GM21529 (cell line): ENCODE data around the gene GTPBP8.

Source experiments
- ATAC-seq: cut with Tn5 transposase; IDR thresholded peaks from one replicate; pipeline ENCODE4 v1.9.1; 2021; ENCODE audit not compliant: unreplicated experiment

GTPBP8 gene

DNA sequence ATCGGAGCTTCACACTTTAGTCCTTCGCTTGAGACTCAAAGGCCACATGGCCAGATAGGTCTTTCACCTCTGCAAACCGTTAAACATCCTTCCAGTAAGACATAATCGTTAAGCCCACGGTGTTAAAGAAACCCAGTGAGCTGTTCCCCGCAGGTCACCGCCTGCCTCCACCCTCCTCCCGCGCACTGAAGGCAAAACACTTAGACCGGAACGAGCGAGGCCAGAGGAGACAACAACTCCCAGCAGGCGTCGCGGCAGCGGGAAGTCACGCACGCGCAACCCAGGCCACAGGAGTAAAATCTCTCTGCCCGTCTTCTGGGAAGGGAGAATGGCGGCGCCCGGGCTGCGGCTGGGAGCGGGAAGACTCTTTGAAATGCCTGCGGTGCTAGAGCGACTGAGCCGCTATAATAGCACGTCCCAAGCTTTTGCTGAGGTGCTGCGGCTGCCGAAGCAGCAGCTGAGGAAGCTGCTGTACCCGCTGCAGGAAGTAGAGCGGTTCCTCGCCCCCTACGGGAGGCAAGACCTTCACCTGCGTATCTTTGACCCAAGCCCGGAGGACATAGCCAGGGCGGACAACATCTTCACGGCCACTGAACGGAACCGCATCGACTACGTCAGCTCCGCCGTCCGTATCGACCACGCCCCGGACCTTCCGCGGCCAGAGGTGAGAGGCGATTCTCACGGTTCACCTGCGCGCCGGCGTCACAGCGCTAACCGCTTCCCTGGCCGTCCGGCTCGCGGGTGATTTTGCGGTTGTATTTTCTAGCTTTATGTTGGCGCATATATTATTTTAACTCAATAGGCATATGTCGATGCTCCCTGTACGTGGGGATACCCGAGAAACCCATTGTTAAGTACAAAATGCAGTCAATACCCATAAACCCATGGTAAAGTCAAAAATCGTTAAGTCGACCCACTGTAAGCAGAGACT, at the start of gene GTPBP8:
TSS of gene GTPBP8 (plus strand) at position 313 of the 931 bp plus-strand sequence. CDS start at position 329, 16 bp downstream.
- ATAC-seq = peak; percentile 91

DNA sequence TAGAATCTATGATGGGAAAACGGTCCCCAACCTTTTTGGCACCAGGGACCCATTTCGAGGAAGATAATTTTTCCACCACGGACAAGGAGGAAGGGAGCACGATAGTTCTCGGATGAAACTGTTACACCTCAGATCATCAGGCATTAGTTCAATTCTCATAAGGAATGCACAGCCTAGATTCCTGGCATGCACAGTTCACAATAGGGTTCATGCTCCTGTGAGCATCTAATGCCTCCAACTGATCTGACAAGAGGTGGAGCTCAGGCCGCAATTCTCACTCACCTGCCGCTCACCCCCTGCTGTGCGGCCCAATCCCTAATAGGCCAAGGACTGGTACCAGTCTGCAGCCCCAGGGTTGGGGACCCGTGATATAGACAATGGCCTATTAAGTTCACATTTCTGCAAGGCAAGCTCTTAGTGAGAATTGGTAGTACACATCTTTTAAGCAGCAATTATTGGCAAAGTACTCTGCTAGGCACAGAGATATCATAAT, 42.4 kb upstream of the GTPBP8 start:
- no peak for ATAC-seq

DNA sequence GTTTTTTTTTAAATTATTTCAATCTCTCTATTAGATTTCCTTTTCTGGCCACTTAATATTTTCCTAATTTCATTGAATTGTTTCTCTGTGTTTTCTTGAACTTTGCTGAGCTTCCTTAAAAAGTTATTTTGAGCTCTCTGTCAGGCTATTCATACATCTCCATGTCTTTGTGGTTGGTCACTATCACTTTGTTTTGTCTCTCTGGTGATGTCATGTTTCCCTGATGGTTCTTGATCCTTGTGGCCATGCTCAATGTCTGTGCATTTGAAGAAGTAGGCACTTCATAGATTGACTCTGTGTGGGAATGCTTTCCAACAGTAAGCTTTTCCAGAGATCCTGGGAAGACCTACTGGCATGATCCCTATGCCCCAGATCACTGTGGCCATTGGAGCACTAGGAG, 34.4 kb upstream of the GTPBP8 start:
- ATAC-seq = no peak

DNA sequence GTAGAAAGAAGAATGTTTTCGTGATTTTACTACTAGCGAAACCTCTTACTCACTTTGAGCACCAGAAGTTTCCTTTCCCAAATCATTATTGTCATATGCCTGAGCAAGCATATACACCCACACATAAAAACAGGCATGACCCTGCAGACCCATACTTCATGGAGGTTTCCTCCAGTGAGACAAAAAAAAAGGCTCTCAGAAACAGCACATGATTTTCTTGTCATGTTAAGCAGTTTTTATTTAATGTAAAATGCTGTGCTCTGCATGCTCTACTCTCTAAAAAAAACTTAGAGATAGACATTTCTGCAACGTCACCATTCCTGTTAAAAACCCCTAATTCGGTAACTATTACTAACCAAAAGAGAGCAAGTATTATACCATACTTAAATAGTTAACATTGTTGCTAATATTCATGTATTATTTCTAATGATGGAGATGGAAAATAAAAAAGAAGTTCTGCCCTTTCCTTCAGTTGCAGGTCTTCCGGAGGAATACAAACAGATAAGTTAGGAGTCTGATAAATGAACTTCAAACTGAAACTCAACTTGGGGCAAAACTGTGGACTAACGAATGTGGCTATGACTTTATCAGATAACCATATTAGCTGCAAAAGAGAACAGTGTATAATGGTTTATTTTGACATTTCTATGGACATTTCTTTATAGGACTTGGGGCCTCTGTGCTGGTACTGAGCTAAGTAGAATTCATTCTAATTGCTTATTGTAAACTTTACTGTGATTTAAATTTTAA, 31.8 kb upstream of the GTPBP8 start:
- ATAC-seq = peak; percentile 89

DNA sequence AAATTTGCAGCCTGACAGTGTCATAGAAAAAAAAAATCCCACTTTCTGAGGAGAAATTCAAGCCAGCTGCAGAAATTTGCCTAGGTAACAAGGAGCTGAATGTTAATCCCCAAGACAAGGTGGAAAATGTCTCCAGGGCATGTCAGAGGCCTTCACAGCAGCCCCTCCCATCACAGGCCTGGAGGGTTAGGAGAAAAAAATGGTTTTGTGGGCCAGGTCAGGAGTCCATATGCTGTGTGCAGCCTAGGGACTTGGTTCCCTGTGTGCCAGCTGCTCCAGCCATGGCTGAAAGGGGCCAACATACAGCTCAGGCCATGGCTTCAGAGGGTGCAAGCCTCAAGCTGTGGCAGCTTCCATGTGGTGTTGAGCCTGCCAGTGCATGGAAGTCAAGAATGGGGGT, 27.1 kb upstream of the GTPBP8 start:
- ATAC-seq = no peak

DNA sequence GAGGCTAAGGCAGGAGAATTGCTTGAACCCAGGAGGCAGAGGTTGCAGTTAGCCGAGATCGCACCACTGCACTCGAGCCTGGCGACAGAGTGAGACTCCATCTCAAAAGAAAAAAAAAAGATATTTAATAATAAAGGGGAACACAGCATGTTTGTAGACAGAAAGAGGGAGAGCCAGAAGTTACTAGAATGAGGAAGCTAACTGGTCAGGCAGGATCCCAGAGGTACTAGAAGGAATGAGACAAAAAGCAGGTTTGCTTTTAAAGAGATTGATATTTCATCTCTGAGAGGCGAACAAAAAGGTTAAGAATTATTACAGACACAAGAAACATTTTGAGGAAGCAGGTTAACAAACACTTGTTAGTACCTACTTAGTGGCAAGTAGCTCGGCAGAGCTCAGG, 25.1 kb upstream of the GTPBP8 start:
- no peak for ATAC-seq

DNA sequence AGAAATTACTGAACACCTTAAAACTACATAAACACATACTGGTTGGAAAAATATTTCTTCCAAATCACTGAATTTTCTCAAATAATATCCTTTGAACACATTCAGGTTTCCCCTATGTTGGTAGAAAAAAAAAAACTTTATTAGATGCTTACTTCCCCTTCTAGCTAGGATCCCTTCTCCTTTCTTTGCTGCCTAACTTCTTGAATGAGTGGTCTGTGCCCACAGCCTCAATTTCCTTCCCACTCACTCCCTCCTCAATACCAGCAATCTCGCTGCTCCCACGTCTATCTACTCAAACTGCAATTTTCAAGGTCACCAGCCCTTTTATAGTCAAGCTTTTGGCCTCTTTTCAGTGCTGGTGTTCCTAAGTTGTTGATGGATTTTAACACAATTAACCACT, 24.2 kb upstream of the GTPBP8 start:
- no peak for ATAC-seq

DNA sequence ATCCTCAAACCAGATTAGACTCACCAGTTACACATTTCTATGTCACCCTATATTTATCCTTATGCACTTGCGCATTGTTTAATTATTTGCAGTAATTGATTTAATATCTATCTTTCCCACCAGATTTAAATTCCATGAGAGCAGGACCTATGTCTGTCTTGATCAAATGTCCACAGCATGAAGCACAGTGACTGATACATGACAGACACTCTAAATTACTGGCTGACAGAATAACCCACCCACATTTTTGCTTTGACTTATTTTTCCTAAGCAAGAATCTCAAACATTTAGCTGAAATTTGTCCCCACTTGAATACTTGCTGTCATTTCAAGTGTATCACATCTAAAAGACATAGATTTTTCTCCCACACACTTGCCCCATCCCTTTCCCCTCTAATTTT, 23.4 kb upstream of the GTPBP8 start:
- ATAC-seq = no peak

DNA sequence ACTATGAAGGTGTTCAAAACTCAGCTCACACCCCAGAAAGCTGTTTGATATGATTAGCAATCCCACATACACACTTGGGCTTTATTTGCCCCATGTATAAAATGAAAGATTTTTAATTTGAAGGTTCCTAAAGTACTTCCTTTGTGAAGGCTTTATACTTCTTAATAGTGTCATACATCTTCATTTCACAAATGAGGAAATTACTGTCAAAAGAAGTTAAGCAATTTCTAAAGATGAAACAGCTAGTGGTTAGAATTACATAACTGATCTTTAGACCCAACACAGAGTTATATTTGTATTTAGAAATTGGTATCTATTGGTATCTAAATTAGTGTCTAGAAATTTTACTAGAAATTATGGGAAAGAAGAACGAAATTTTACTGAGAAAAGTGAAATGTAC, 23.0 kb upstream of the GTPBP8 start:
- ATAC-seq = no peak

DNA sequence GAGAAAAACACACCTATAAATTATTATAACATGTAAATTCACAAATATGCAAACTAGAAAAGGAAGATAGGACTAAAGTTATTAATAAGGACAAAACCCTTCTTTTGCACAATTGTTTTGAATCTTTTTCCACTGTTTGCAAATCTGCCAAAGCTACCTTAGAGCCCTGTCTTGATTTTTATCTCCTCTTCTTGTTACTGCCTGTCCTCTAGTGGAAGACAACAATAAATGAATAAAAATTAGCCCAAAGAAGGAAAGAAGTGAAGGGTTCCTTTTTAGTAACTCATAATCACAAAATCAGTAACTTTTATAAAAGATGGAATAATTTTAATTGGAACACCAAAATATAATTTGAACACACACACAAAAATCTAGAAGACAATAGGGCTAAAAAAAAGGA, 18.6 kb upstream of the GTPBP8 start:
- ATAC-seq = no peak

DNA sequence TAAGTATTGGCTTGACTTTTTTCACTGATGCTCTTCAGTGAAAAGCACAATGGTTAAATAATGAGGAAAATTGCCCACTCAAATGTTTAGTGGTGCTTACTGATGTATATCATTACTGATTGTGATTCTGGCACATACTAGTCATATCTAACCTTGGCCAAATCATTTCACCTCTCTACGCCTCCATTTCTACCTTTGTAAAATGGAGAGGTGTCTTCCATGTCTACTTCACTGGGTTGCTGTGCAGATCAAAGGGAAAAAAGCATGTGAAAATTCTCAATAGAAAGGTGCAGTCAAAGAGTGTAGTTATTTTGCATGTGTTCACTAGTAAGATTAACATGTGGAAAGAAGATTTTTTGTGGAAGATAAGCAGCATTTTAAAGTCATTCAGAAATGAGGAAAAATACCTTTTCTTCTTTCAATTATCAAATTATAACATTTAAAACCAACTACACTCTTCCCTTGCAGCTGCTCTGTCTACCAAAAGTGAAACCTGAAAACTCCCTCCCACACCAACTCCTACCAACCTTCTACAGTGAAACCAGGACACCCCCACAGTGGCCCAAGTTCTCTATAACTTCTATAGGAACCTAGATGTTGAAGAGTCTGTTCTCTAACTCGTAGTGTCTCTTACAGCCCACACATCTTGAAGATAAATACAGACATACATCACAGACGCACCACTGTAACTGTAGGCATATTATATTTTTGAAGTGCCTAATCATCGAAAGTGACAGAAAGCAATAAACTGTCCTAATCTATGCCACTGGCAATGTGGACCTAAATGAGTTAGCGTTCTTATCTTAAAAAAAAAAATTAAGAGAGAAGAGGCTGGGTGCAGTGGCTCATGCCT, 17.2 kb upstream of the GTPBP8 start:
- peak; percentile 81 for ATAC-seq

DNA sequence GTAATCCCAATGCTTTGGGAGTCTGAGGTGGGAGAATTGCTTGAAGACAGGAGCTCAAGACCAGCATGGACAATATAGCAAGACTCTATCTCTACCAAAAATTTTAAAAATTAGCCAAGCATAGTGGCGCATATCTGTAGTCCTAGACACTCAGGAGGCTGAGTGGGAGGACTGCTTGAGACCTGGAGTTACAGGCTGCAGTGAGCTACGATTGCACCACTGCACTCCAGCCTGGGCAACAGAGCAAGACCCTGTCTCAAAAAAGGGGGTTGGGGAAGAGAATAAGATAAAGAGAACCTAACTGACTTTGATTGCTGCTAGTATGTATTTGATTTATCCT, 16.6 kb upstream of the GTPBP8 start:
- peak; percentile 27 for ATAC-seq

DNA sequence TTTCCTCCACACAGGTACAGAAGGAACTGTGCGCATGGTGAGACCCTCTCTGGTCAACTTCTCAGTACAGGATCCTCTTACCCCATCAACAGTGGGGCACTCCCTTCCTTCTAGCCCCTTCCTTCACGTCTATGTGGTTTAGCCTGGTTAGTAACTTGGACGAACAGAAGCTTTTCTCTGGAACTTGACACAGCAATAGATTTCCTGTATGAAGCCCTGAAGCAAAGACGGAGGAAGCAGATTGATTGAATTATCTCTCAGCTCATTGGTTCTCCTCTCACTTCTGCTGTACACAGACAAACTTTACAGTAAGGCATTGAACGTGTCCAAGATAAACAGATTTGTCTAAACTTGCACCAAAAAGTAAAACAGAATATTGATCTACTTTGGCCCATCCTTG, 15.9 kb upstream of the GTPBP8 start, which contains the start of gene CD200R1:
TSS of gene CD200R1 (minus strand) at position 210 of the 400 bp plus-strand sequence. CDS start 246 bp downstream, outside the sequence.
- no peak for ATAC-seq

DNA sequence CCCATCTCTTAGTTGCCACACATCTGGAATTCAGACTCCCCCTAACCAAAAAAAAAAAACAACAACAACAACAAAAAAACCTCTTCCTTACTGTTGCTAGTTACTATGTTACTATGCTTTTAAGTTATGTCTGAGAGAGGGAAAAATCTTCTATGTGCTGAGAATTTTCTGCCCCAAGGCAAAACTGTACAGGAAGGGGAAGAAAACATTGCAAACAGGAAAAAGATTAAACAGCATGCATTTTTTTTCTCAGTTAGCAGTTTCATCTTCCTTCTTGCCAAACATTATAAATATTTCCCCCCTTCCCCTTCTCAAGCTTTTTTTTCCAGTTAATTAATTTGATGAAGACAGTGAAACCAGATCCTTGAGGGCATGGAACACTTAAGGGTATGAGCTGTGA, 14.8 kb upstream of the GTPBP8 start:
- ATAC-seq = no peak

DNA sequence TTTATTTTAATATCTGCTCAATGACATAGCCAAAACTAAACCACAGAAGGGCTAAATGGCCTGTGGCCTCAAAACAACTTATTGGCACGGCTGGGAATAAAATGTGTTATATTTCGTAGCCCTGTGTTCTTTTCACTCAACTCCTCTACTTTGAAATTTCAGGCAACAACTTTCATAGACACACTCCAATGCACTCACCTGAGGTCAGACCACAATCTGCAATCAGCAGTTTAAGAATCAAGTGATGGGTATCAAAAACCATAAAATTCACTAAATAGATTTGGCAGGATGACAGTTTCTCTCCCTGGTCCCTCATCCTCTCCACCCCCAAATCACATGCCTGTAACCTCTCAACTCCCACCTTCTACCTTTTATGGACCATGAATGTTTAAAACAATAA, 13.8 kb upstream of the GTPBP8 start:
- no peak for ATAC-seq

DNA sequence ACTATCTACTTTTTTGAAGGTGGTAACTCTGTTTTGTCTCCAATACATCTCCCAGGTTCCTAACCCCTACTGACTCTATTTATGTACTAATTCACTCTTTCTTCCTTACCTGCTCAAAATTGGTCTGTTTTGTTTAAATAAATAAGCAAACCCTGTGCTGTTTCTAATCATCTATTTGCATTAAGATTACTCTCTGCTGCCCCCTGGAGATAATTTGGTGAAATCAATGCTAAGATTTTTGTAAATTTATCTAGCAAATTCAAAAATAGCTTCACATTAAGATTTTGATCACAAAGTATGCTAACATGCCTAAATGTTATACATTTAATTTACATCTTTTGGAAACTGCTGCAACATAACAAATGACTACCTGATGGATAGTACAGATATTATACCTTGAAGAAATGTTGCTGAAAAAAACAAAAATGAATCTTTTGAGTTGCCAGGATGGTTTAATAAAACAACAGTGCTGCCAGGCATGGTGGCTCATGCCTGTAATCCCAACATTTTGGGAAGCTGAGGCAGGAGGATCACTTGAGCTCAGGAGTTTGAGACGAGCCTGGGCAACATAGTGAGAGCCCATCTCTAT, 11.4 kb upstream of the GTPBP8 start:
- no peak for ATAC-seq

DNA sequence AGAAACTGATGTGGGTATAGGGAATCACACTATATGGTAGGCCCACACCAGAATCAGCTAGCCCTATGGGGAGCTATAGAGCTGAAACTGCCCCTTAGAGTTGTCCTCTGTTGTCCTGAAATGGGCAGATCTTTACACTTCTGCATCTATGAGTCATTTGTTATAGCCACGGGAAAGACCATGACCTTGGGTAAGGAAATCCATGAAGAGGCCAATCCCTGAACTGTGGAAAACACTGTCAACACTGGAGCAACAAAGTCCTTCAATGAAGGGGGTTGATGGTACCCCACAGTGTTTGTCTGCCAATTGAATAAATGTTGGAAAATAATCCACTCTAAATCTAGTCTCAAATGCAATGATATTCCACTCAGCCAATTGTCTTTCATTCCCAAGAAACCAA, 10.7 kb upstream of the GTPBP8 start:
- ATAC-seq = no peak

DNA sequence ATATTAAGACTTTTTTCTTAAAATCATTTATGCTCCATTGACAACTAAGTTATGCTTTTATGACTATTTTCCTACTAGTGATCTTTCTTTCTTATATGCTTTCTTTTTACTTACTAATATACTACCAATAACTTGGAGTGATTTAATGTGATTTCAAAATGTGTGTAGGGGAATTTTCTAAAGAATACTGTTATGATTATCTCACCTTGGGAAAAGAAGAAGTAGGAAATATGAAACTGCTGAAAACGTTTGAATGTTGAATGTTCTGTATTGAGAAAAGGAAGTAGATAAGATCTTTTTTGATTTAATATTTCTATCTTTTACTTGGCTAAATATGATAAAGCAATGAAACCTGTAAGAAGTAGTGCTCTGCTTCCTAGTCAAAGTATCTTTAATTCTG, 8.1 kb upstream of the GTPBP8 start:
- ATAC-seq = no peak

DNA sequence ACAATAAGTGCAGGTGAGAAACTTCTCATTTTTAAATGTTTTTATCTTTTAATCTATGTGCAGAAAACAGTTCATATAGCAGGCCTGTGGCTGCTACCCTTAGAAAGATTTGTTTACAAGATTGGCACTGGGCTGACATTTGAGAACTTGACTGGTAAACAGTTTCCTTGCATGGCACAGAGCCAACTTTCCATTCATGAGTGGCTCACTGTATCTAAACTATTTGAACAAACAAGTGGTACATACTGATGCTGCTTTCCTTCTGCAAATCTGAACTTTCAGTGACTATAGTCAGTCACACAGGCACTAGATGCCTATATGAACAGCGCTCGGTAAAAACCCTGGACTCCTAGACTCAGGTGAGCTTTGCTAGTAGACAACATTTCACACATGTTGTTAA, 6.3 kb upstream of the GTPBP8 start:
- ATAC-seq = no peak

DNA sequence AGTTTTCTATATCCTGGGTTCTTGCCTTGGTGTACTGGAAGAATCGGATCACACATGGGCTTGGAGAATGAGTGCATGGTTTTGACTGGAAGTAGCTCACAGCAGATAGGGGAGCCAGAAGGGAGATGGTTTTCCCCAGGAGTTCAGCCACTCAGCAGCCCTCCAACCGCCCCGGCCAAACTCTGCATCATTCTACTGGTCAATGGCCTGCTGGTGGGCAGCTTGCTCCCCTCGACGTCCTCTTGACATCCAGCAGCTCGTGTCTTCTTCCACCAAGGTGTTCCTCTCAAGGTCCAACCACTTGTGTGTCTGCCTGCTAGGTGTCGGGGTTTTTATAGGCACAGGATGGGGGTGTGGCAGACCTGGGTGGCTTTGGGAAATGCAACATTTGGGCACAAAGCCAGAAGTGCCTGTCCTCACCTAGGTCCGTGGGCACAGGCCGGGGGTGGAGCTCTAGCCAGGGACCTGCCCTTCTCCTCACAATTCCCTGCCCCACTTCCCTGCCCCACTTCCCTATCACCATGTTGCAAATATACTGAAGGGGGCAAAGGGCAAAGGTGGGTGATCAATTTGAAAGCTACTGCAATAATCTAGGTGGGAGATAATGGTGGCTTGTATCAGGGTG, 3.0 kb upstream of the GTPBP8 start:
- ATAC-seq = no peak
